Epithelial cell of umbilical artery (primary cell): ENCODE measurements around the gene ABCA5. TPM values are rescaled to one million over a fixed set of nuclear protein-coding genes. Genes with fewer than 3 reads are reported as not detected.

ENCODE experiments used
- total RNA-seq: library from RNA; depleted of rRNA; stranded (reverse); fragments of >200 nt; gene quantifications from 2 replicates; pipeline ENCODE4 v1.2.3, GENCODE V29; 2014

ABCA5 gene, protein sequence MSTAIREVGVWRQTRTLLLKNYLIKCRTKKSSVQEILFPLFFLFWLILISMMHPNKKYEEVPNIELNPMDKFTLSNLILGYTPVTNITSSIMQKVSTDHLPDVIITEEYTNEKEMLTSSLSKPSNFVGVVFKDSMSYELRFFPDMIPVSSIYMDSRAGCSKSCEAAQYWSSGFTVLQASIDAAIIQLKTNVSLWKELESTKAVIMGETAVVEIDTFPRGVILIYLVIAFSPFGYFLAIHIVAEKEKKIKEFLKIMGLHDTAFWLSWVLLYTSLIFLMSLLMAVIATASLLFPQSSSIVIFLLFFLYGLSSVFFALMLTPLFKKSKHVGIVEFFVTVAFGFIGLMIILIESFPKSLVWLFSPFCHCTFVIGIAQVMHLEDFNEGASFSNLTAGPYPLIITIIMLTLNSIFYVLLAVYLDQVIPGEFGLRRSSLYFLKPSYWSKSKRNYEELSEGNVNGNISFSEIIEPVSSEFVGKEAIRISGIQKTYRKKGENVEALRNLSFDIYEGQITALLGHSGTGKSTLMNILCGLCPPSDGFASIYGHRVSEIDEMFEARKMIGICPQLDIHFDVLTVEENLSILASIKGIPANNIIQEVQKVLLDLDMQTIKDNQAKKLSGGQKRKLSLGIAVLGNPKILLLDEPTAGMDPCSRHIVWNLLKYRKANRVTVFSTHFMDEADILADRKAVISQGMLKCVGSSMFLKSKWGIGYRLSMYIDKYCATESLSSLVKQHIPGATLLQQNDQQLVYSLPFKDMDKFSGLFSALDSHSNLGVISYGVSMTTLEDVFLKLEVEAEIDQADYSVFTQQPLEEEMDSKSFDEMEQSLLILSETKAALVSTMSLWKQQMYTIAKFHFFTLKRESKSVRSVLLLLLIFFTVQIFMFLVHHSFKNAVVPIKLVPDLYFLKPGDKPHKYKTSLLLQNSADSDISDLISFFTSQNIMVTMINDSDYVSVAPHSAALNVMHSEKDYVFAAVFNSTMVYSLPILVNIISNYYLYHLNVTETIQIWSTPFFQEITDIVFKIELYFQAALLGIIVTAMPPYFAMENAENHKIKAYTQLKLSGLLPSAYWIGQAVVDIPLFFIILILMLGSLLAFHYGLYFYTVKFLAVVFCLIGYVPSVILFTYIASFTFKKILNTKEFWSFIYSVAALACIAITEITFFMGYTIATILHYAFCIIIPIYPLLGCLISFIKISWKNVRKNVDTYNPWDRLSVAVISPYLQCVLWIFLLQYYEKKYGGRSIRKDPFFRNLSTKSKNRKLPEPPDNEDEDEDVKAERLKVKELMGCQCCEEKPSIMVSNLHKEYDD (N-terminal part only)
- 11.7 and 19.6 TPM in 2 replicates for total RNA-seq

DNA sequence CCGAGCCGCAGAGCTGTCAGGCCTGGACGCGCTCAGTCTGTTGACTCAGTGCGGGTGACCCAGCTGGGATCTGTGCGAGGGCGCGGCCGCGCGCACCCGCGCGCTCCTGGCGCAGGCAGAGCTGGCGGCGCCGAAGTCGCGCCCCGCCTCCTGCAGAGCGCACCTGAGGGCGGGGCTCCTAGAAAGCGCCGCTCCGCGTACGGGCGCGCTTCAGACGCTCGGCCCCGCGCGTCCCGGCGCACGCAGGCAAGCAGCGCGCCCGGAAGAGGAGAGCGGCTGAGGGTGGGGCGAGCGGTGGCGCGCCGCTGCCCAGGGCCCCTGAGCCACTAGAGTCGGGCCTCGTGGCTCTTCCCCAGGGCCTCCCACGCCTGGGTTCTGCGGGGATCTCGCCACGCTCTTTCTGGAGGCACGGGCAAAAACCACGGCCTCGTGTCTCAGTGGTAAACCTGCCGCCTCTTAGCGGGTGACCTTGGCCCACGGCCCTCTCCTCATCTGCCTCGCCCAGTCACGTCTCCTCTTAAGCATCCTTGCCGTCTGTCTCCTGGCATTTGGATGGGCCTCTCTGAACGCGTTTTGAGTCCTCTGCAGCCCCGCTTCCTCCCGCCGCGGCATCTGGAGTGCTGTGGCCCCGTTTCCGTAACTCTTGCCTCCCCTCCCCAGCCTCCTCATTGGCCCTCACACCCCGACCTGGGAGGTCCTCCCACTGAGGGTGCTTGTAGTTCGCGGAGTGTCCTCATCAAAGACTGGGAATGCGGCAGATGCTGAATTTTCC is at the start of gene ABCA5:
Gene ABCA5, minus strand, starts transcription at position 74 of the 772 bp plus-strand sequence. CDS start 12,718 bp downstream, outside the sequence.

GRCh38 chr17:69228576-69228975 is 98.4 kb downstream of the ABCA5 start, which contains the start of gene ABCA10:
ABCA10 (minus strand) TSS chr17:69228824; CDS start chr17:69225358, 3,466 bp downstream.

Other genes starting within 250 kb of the ABCA5 start
- gene ABCA6, start 185.2 kb downstream of the ABCA5 start, total RNA-seq: 18.8 and 44.8 TPM in 2 replicates
- 0.32 and 1.1 TPM in 2 replicates for gene ABCA10, start 98.3 kb downstream of the ABCA5 start, total RNA-seq
- gene MAP2K6, start 87.6 kb upstream of the ABCA5 start, total RNA-seq: 2.6 and 5.8 TPM in 2 replicates